Measurements from ENCODE around the gene GLT8D1.
"Not testable (repeated sequence)": the region's sequence is repeated elsewhere in the genome, so short reads cannot be mapped to it uniquely, and the experiment has no call there.

The GLT8D1 gene

DNA sequence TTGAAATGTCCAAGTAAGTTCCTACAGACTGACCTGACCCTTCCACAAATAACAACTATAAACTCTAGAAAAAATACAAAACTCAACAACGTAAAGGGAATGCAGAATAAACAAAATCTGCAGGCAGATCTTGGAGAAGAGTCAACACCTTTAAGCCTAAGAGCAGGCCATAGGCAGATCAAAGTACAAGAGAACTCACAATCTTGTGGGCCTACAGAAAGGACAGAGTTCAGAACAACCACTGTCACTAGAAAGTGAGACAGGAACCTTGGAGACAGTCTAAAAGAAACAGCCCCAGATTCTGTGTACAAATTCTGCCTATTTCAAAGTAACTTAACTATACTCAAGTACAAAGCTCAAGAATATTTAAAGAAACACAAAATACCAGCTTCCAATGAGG, 34.1 kb upstream of the GLT8D1 start:
- DNase-seq (ENCODE audit: low read depth) = no peak
- TF ChIP-seq, protein P1, sequence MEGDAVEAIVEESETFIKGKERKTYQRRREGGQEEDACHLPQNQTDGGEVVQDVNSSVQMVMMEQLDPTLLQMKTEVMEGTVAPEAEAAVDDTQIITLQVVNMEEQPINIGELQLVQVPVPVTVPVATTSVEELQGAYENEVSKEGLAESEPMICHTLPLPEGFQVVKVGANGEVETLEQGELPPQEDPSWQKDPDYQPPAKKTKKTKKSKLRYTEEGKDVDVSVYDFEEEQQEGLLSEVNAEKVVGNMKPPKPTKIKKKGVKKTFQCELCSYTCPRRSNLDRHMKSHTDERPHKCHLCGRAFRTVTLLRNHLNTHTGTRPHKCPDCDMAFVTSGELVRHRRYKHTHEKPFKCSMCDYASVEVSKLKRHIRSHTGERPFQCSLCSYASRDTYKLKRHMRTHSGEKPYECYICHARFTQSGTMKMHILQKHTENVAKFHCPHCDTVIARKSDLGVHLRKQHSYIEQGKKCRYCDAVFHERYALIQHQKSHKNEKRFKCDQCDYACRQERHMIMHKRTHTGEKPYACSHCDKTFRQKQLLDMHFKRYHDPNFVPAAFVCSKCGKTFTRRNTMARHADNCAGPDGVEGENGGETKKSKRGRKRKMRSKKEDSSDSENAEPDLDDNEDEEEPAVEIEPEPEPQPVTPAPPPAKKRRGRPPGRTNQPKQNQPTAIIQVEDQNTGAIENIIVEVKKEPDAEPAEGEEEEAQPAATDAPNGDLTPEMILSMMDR (IDR thresholded peaks at IDR 0.05; ENCODE audit: insufficient read depth, low read depth, low read length, missing control alignments) = no peak
- H3K4me3 ChIP-seq (ENCODE audit: low read length) = no peak overlapping the region

DNA sequence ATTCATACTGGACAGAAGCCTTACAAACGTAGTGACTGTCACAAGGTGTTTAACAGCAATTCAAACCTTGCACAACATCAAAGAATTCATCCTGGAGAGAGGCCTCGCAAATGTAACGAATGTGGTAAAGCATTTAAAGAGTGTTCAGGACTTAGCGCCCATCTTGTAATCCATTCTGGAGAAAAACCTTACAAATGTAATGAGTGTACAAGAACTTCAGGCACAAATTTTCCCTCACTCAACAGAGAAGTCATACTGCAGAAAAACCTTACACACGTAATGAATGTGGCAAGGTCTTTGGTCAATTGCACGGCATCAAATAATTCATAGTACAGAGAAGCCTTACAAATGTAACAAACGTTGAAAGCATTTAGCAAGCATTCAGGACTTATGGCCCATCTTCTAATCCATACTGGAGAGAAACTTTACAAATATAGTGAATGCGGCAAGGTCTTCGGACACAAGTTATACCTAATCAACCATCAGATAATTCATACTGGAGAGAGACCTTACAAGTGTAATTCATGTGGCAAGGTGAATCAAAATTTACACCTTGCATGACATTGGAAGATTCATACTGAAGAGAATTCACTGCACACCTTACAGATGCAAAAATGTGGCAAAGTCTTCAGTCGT, 27.8 kb upstream of the GLT8D1 start:
- no peak overlapping the region for H3K4me3 ChIP-seq (ENCODE audit: low read length)
- TF ChIP-seq, protein P1 (IDR thresholded peaks at IDR 0.05; ENCODE audit: insufficient read depth, low read depth, low read length, missing control alignments) = no peak
- DNase-seq (ENCODE audit: low read depth) = no peak

DNA sequence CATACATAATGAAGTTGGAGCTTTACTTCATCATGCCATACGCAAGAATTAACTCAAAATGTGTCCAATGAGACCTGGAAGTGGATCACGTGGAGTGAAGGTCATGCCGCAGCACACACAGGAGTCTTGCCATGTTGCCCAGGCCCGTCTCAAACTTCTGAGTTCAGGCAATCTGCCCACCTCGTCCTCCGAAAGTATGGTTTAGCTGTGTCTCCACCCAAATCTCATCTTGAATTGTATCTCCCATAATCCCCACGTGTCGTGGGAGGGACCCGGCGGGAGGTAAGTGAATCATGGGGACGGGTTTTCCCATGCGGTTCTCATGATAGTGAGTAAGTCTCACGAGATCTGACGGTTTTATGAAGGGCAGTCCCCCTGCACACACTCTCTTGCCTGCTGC, 26.0 kb upstream of the GLT8D1 start:
- DNase-seq (ENCODE audit: low read depth) = no peak
- TF ChIP-seq, protein P1 (IDR thresholded peaks at IDR 0.05; ENCODE audit: insufficient read depth, low read depth, low read length, missing control alignments) = no peak
- H3K4me3 ChIP-seq (ENCODE audit: low read length) = no peak overlapping the region

DNA sequence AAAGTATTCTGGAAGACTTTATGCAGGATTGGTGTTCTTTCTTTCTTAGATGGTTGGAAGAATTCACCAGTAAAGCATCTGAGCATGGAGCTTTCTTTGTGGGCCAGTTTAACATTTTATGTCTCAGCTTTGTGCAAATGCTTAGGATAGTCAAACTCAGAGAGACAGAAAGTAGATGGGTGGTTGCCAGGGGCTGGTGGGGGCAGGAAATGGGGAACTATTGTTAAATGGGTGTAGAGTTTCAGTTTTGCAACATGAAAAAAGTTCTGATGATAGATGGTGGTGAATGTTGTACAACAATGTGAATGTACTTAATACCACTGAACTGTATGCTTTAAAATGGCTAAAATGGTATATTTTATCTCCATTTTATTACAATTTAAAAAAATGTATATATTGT, 25.1 kb upstream of the GLT8D1 start:
- TF ChIP-seq, protein P1 (IDR thresholded peaks at IDR 0.05; ENCODE audit: insufficient read depth, low read depth, low read length, missing control alignments) = no peak
- no peak overlapping the region for H3K4me3 ChIP-seq (ENCODE audit: low read length)
- DNase-seq (ENCODE audit: low read depth) = no peak

DNA sequence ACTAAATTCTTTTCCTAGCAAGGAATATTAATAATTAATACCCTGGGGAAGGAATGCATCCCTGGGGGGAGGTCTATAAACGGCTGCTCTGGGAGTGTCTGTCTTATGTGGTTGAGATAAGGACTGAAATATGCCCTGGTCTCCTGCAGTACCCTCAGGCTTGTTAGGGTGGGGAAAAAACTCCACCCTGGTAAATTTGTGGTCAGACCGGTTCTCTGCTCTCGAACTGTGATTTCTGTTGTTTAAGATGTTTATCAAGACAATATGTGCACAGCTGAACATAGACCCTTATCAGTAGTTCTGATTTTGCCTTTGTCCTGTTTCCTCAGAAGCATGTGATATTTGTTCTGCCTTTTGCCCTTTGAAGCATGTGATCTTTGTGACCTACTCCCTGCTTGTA, 23.2 kb upstream of the GLT8D1 start:
- DNase-seq (ENCODE audit: low read depth); H3K4me3 ChIP-seq (ENCODE audit: low read length): not testable (repeated sequence)

DNA sequence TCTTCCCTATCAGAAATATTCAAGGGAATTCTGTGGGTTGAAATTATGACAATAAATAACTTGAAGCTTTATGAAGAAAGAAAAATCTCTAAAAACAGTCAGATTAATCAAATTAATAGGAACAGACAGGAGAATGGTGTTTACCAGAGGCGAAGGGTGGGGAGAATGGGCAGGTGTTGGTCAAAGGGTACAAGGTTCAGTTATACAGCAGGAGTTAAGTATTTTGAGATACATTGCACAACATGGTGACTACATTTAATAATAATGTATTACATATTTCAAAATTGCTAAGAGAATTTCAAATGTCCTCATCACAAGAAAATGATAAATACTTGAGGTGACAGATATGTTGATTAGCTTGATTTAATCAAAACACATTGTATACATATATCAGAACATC, 18.9 kb upstream of the GLT8D1 start:
- DNase-seq (ENCODE audit: low read depth) = no peak
- TF ChIP-seq, protein P1 (IDR thresholded peaks at IDR 0.05; ENCODE audit: insufficient read depth, low read depth, low read length, missing control alignments) = no peak
- H3K4me3 ChIP-seq (ENCODE audit: low read length) = no peak overlapping the region

DNA sequence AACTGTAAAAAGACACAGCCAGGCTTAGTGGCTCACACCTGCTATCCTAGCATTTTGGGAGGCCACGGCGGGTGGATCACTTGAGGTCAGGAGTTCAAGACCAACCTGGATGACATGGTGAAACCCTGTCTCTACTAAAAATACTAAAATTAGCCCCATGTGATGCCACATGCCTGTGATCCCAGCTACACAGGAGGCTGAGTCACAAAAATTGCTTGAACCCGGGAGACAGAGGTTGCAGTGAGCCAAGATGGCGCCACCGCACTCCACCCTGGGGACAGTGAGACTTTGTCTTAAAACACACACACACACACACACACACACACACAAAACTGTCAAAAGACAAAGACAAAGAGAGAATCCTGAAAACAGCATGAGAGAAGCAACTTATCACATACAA, 18.3 kb upstream of the GLT8D1 start:
- TF ChIP-seq, protein P1 (IDR thresholded peaks at IDR 0.05; ENCODE audit: insufficient read depth, low read depth, low read length, missing control alignments) = no peak
- no peak for DNase-seq (ENCODE audit: low read depth)
- H3K4me3 ChIP-seq (ENCODE audit: low read length) = no peak overlapping the region

All from epithelial cell of esophagus (primary cell).